Fibroblast of the aortic adventitia (primary cell): ENCODE results near the gene ABHD14A. TPM values are rescaled to one million over a fixed set of nuclear protein-coding genes. Genes with fewer than 3 reads are reported as not detected.

Source experiments
- DNase-seq: peaks from one replicate; pipeline ENCODE4 v3.0.0-alpha.2; 2010; ENCODE audit warnings: low read depth
- H3K4me3 ChIP-seq: 2 replicates; pipeline ENCODE4 v1.5.1; 2011; ENCODE audit warnings: low read depth, mild to moderate bottlenecking, control low read depth, low read length, moderate library complexity
- CTCF ChIP-seq: IDR thresholded peaks from 2 replicates; pipeline ENCODE4 v1.5.1; 2011; ENCODE audit warnings: mild to moderate bottlenecking, low read length, control low read depth, inconsistent platforms; ENCODE audit not compliant: insufficient read depth
- total RNA-seq: library from RNA; depleted of rRNA; stranded (reverse); fragments of >200 nt; gene quantifications from 2 replicates; pipeline ENCODE4 v1.2.3, GENCODE V29; 2012; ENCODE audit warnings: low replicate concordance

ABHD14A gene
- total RNA-seq, 1 donor, result 13.8 TPM

GRCh38 chr3:51968170-51968775 lies 6.6 kb upstream of the ABHD14A start:
- no peak for DNase-seq
- no peak for TF ChIP-seq CTCF
- H3K4me3 ChIP-seq, result peak overlapping the region; percentile 73

GRCh38 chr3:51968883-51969678 lies 5.8 kb upstream of the ABHD14A start:
- TF ChIP-seq CTCF, result no peak
- DNase-seq, result no peak
- peak overlapping the region; percentile 73 for H3K4me3 ChIP-seq

- DNase-seq, result no peak
Measured at GRCh38 chr3:51969841-51970240, 5.0 kb upstream of the ABHD14A start.

GRCh38 chr3:51970606-51971300 lies 4.1 kb upstream of the ABHD14A start:
- no peak overlapping the region for H3K4me3 ChIP-seq
- DNase-seq, result no peak
- TF ChIP-seq CTCF, result no peak

More at GRCh38 chr3:51969841-51970240, 5.0 kb upstream of the ABHD14A start:
- no peak for TF ChIP-seq CTCF
- H3K4me3 ChIP-seq, result no peak overlapping the region

GRCh38 chr3:51971350-51971749 lies 3.5 kb upstream of the ABHD14A start:
- H3K4me3 ChIP-seq, result no peak overlapping the region
- no peak for TF ChIP-seq CTCF
- DNase-seq, result no peak

GRCh38 chr3:51974277-51974962 lies 444 bp upstream of the ABHD14A start:
- no peak for DNase-seq
- peak overlapping the region; percentile 93 for H3K4me3 ChIP-seq
- TF ChIP-seq CTCF, result no peak
